ENCODE data around the gene SERPINE1.
"Not testable (repeated sequence)": the region's sequence is repeated elsewhere in the genome, so short reads cannot be mapped to it uniquely, and the experiment has no call there.

Gene SERPINE1

GRCh38 chr7:101120315-101120714 lies 6.6 kb upstream of the SERPINE1 start:
- no peak overlapping the region for H3K4me3 ChIP-seq (ENCODE audit: low read length)

GRCh38 chr7:101121631-101121990 lies 5.3 kb upstream of the SERPINE1 start:
- H3K4me3 ChIP-seq (ENCODE audit: low read length): not testable (repeated sequence)

More at GRCh38 chr7:101120315-101120714, 6.6 kb upstream of the SERPINE1 start:
- DNase-seq (ENCODE audit: low read depth, low spot score): no peak

GRCh38 chr7:101121991-101122932 lies 4.6 kb upstream of the SERPINE1 start:
- no peak overlapping the region for H3K4me3 ChIP-seq (ENCODE audit: low read length)
- no peak for DNase-seq (ENCODE audit: low read depth, low spot score)

More at GRCh38 chr7:101121631-101121990, 5.3 kb upstream of the SERPINE1 start:
- DNase-seq (ENCODE audit: low read depth, low spot score): not testable (repeated sequence)

DNA sequence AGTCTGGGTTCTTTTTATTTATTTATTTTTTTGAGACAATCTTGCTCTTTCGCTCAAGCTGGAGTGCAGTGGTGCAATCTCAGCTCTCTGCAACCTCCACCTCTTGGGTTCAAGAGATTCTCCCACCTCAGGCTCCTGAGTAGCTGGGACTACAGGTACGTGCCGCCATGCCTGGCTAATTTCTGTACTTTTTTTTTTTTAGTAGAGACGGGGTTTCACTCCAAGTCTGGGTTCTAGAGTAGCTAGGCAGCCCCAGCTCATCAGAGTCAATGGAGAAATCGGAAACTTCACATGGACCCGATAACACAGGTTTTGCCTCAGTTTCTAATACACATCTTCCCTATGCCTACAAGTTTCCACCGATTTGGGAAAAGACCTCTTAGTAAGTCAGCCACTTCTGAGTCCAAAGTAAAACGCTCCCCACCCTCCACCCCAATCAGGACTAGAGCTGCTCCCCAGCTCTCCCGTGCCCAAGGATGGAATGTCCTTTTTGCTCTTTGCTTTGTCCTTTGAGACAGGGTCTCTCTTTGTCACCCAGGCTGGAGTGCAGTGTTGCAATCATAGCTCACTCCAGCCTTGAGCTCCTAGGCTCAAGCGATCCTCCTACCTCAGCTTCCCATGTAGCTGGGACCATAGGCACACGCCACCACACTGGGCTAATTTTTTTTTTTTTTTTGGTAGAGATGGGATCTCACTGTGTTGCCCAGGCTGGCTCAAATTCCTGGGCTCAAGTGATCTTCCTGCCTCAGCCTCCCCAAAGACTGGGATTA lies 3.8 kb upstream of the SERPINE1 start:
- no peak overlapping the region for H3K4me3 ChIP-seq (ENCODE audit: low read length)
- DNase-seq (ENCODE audit: low read depth, low spot score): no peak

GRCh38 chr7:101123703-101124068 lies 3.2 kb upstream of the SERPINE1 start:
- H3K4me3 ChIP-seq (ENCODE audit: low read length): no peak overlapping the region
- no peak for DNase-seq (ENCODE audit: low read depth, low spot score)

DNA sequence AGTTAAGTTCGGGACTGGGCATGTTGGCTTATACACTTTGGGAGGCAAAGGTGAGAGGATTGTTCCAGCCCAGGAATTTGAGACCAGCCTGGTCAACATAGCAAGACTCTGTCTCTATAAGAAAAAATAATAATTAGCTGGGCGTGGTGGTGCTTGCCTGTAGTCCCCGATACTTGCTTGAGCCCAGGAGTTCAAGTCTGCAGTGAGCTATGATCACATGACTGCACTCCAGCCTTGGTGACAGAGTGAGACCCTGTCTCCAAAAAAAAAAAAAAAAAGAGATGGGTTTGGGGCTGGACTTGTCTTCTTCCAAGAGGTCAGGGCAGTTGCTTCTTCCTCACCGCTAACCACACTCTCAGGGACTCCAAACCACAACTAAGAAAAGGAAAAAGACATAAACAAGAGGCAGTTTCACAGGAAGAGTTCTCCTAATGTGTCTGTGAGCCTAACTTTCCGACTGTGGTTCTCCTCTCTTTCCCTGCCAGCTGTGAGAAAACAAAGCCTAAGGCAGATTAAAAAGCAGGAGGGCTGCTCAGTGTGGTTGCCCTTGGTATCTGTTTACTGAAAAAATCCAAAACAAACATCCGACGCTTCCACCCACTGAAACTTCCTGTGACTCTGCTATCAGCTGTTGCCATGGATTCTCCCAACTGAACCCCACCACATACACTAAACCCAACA lies 2.4 kb upstream of the SERPINE1 start:
- DNase-seq (ENCODE audit: low read depth, low spot score): peak; percentile 55
- H3K4me3 ChIP-seq (ENCODE audit: low read length): no peak overlapping the region

DNA sequence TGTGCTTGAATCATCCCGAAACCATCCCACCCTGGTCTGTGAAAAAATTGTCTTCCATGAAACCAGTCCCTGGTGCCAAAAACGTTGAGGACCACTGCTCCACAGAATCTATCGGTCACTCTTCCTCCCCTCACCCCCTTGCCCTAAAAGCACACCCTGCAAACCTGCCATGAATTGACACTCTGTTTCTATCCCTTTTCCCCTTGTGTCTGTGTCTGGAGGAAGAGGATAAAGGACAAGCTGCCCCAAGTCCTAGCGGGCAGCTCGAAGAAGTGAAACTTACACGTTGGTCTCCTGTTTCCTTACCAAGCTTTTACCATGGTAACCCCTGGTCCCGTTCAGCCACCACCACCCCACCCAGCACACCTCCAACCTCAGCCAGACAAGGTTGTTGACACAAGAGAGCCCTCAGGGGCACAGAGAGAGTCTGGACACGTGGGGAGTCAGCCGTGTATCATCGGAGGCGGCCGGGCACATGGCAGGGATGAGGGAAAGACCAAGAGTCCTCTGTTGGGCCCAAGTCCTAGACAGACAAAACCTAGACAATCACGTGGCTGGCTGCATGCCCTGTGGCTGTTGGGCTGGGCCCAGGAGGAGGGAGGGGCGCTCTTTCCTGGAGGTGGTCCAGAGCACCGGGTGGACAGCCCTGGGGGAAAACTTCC lies 784 bp upstream of the SERPINE1 start:
- DNase-seq (ENCODE audit: low read depth, low spot score): no peak
- H3K4me3 ChIP-seq (ENCODE audit: low read length): no peak overlapping the region

DNA sequence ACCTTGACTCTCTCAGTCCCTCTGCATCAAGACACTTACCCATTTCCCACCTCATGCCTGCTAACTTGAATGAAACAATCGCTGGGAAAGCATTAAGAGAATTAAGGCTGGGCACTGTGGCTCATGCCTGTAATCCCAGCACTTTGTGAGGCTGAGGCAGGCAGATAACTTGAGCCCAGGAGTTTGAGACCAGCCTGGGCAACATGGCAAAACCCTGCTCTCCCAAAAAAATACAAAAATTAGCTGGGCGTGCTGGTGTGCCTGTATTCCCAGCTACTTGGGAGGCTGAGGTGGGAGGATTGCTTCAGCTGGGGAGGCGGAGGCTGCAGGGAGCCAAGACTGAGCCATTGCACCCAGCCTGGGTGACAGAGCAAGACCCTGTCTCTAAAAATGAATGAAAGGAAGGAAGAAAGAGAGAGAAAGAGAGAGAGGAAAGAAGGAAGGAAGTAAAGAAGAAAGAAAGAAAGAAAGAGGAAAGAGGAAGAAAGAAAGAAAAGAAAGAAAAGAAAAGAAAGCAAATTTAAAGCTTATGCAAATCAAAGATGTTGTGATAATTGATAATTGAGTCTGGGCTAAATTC lies 646 bp downstream of the SERPINE1 start:
- no peak for DNase-seq (ENCODE audit: low read depth, low spot score)
- peak overlapping the region; percentile 41 for H3K4me3 ChIP-seq (ENCODE audit: low read length)

DNA sequence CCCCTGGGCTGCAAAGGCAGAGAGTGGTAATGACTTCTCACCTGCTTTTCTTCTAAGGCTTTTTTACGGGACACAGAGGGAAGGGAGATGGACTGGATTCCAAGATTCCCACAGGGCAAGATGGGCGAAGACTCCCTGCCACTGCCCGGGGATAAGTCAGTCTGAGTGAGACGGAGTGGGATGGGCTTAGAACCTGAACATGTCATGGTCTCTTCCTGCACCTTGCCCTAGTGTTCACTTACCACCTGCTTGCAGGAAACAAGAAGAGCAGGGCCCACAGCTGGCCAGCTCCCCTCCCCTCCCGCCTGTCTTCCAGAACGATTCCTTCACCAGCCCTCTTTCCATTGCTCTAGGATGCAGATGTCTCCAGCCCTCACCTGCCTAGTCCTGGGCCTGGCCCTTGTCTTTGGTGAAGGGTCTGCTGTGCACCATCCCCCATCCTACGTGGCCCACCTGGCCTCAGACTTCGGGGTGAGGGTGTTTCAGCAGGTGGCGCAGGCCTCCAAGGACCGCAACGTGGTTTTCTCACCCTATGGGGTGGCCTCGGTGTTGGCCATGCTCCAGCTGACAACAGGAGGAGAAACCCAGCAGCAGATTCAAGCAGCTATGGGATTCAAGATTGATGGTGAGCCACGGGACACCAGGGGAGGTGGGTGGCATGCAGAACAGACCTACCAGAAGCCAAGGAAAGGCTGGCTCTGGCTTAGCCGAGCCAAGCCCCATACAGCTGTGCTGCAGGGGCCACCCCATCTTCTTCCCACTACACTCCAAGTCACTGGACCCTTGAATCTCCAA lies 1.3 kb downstream of the SERPINE1 start:
- peak; percentile 32 for DNase-seq (ENCODE audit: low read depth, low spot score)
- no peak overlapping the region for H3K4me3 ChIP-seq (ENCODE audit: low read length)

DNA sequence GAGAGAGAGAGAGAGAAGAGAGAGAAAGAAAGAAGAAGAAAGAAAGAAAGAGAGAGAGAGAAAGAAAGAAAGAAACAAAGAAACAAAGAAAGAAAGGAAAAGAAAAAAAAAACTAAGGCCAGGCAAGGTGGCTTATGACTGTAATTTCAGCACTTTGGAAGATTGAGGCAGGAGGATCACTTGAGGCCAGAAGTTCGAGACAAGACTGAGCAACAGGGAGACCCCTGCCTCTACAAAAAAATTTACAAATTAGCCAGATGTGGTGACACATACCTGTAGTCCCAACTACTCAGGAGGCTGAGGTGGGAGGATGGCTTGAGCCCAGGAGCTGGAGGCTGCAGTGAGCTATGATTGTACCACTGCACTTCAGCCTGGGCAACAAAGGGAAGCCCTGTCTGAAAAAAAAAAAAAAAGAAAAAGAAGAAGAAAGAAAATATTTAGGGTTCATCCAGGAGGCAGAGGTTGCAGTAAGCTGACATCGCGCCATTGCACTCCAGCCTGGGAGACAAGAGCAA lies 2.8 kb downstream of the SERPINE1 start:
- no peak for DNase-seq (ENCODE audit: low read depth, low spot score)
- no peak overlapping the region for H3K4me3 ChIP-seq (ENCODE audit: low read length)

DNA sequence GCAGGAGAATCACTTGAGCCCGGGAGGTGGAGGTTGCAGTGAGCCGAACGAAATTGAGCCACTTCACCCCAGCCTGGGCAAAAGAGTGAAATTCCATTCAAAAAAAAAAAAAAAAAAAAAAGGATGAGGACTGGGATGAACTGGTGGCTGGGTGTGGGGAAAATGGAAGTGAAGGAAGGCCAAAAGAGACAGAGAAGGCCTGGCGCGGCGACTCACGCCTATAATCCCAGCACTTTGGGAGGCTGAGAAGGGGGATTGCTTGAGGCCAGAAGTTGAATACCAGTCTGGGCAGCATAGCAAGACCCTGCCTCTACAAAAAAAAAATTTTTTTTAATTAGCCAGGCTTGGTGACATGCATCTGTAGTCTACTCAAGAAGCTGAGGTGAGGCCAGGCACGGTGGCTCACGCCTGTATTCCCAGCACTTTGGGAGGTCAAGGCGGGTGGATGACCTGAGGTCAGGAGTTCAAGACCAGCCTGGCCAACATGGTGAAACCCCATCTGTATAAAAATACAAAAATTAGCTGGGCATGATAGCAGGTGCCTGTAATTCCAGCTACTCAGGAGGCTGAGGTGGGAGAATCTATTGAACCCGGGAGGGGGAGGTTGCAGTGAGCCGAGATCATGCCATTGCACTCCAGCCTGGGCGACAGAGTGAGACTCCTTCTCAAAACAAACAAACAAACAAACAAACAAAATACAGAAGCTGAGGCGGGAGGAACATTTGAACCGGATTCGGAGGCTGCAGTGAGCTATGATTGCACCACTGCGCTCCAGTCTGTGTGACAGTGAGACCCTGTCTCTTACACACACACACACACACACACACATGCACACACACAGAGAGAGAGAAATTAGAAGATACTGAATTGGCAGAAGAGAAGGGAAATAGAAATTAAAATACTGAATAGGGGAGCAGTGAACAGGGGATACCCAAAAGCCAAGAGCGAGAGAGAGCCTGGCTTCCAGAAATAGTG lies 6.0 kb downstream of the SERPINE1 start:
- DNase-seq (ENCODE audit: low read depth, low spot score); H3K4me3 ChIP-seq (ENCODE audit: low read length): not testable (repeated sequence)

GRCh38 chr7:101133621-101134398 lies 6.9 kb downstream of the SERPINE1 start:
- no peak for DNase-seq (ENCODE audit: low read depth, low spot score)
- no peak overlapping the region for H3K4me3 ChIP-seq (ENCODE audit: low read length)

DNA sequence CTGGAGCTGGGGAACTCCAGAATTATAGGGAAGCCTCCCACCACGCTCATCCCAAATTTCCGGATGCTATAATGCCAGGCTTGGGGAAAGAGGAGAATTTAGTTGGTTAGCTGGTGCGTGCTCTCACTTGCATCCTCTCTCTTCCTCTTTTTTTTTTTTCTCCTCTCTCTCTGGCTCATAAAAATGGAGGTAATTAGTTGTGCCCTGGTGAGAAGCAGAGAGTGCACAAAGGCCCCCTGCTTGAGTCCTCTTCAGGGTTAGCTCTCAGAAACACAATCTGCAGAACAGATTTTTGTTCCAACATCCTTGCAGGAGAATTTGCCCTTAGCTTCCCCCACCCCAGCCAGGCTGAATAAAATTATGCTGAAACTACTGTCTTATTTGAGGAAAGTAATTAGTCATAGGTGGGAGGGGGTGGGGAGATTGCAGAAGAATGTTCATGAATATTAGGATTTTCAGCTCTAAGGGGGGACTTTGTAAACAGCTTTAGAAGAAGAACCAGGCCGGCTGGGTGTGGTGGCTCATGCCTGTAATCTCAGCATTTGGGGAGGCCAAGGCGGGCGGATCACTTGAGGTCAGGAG lies 7.6 kb downstream of the SERPINE1 start:
- no peak for DNase-seq (ENCODE audit: low read depth, low spot score)
- H3K4me3 ChIP-seq (ENCODE audit: low read length): no peak overlapping the region

- DNase-seq (ENCODE audit: low read depth, low spot score): no peak
- H3K4me3 ChIP-seq (ENCODE audit: low read length): no peak overlapping the region
Measured at GRCh38 chr7:101137651-101138212, 10.8 kb downstream of the SERPINE1 start.

- H3K4me3 ChIP-seq (ENCODE audit: low read length): no peak overlapping the region
- peak; percentile 38 for DNase-seq (ENCODE audit: low read depth, low spot score)
Measured at GRCh38 chr7:101138213-101138870, 11.4 kb downstream of the SERPINE1 start.
